HepG2 (cell line): ENCODE measurements around the gene RPL41. TPM values are rescaled to one million over a fixed set of nuclear protein-coding genes. Genes with fewer than 3 reads are reported as not detected.

Experiments used
- ASH2L ChIP-seq: fragments of 300-600, 200-600 bp; sonication (generic); IDR thresholded peaks from 2 replicates; pipeline ENCODE4 v1.7.0; 2017; ENCODE audit warnings: low read depth, mild to moderate bottlenecking, moderate library complexity, mixed read lengths, low read length; ENCODE audit not compliant: insufficient read length
- ATF7-NPFF ChIP-seq: sonication (generic); formaldehyde crosslinking; IDR thresholded peaks from 2 replicates; pipeline ENCODE4 v1.8.1; 2023; ENCODE audit warnings: mild to moderate bottlenecking, low read depth, missing genetic modification reagents, moderate library complexity
- ELF3 ChIP-seq: IDR thresholded peaks from 2 replicates; pipeline ENCODE4 v1.6.1; 2016; ENCODE audit warnings: missing genetic modification reagents, missing compliant biosample characterization
- FOXO4 ChIP-seq: sonication (generic); formaldehyde crosslinking; conservative IDR thresholded peaks from 2 replicates; pipeline ENCODE4 v1.8.1; 2023; ENCODE audit warnings: missing genetic modification reagents
- GZF1 ChIP-seq: sonication (generic); formaldehyde crosslinking; IDR thresholded peaks from 2 replicates; pipeline ENCODE4 v1.5.1; 2020; ENCODE audit warnings: mild to moderate bottlenecking, missing genetic modification reagents
- IRX3 ChIP-seq: sonication (generic); formaldehyde crosslinking; IDR thresholded peaks from 2 replicates; pipeline ENCODE4 v1.8.1; 2023; ENCODE audit warnings: mild to moderate bottlenecking, low read depth, missing genetic modification reagents, borderline replicate concordance
- MBNL3 ChIP-seq: fragments of 250-450 bp; sonication (Bioruptor Pico); conservative IDR thresholded peaks from 2 replicates; pipeline ENCODE4 v1.8.0; 2022; ENCODE audit warnings: mild to moderate bottlenecking, inconsistent platforms
- NAIF1 ChIP-seq: sonication (generic); formaldehyde crosslinking; IDR thresholded peaks from 2 replicates; pipeline ENCODE4 v1.5.0; 2020; ENCODE audit warnings: mild to moderate bottlenecking, missing genetic modification reagents, borderline replicate concordance
- NFKB2 ChIP-seq: sonication (generic); formaldehyde crosslinking; IDR thresholded peaks from 2 replicates; pipeline ENCODE4 v1.4.0; 2020; ENCODE audit warnings: missing genetic modification reagents, borderline replicate concordance
- NKX3-1 ChIP-seq: sonication (generic); formaldehyde crosslinking; IDR thresholded peaks from 2 replicates; pipeline ENCODE4 v1.5.0; 2020; ENCODE audit warnings: missing genetic modification reagents
- NR2C2 ChIP-seq: sonication (generic); formaldehyde crosslinking; IDR thresholded peaks from 2 replicates; pipeline ENCODE4 v1.4.0; 2020; ENCODE audit warnings: missing genetic modification reagents, mild to moderate bottlenecking, moderate library complexity, borderline replicate concordance
- PITX1 ChIP-seq: sonication (generic); formaldehyde crosslinking; IDR thresholded peaks from 2 replicates; pipeline ENCODE4 v1.5.1; 2020; ENCODE audit warnings: mild to moderate bottlenecking, missing genetic modification reagents
- POLR2AphosphoS2 ChIP-seq: IDR thresholded peaks from 2 replicates; pipeline ENCODE4 v1.6.1; 2011; ENCODE audit warnings: low read depth, low read length, improper control_type of control experiment
- SMAD3 ChIP-seq: sonication (generic); formaldehyde crosslinking; IDR thresholded peaks from 2 replicates; pipeline ENCODE4 v1.4.0; 2020; ENCODE audit warnings: missing genetic modification reagents
- SMARCC2 ChIP-seq: fragments of 450-650 bp; IDR thresholded peaks from 2 replicates; pipeline ENCODE4 v1.6.1; 2017; ENCODE audit warnings: antibody characterized with exemption, mild to moderate bottlenecking
- SOX6 ChIP-seq, 2 experiments: fragments of 450-650 bp in 1 of 2; sonication (generic) in 1 of 2; formaldehyde crosslinking in 1 of 2; IDR thresholded peaks; 2 replicates each; pipeline versions ENCODE4 v1.4.0 to v1.6.1; 2017 to 2020; ENCODE audit warnings: antibody characterized with exemption in 1 of 2, mild to moderate bottlenecking in 1 of 2, missing genetic modification reagents in 1 of 2
- SYNCRIP ChIP-seq: fragments of 200-400 bp; formaldehyde crosslinking; IDR thresholded peaks from 2 replicates; pipeline ENCODE4 v1.6.1; 2018; ENCODE audit warnings: mild to moderate bottlenecking, low read depth, low read length; ENCODE audit not compliant: insufficient read depth
- TFAP4 ChIP-seq: sonication (generic); IDR thresholded peaks from 2 replicates; pipeline ENCODE4 v1.6.1; 2016; ENCODE audit warnings: low read depth, borderline replicate concordance
- TMF1 ChIP-seq: sonication (generic); formaldehyde crosslinking; IDR thresholded peaks from 2 replicates; pipeline ENCODE4 v1.8.1; 2022; ENCODE audit warnings: low read depth, missing genetic modification reagents
- ZFY ChIP-seq: sonication (generic); formaldehyde crosslinking; IDR thresholded peaks from 2 replicates; pipeline ENCODE4 v1.4.0; 2020; ENCODE audit warnings: missing genetic modification reagents
- ZKSCAN1 ChIP-seq: fragments of 150-350 bp; IDR thresholded peaks from 2 replicates; pipeline ENCODE4 v1.6.1; 2014; ENCODE audit warnings: low read length
- ZNF468 ChIP-seq: sonication (generic); formaldehyde crosslinking; IDR thresholded peaks from 2 replicates; pipeline ENCODE4 v1.8.0; 2022; ENCODE audit warnings: mild to moderate bottlenecking, moderate library complexity, missing genetic modification reagents
- ZNF709 ChIP-seq: sonication (generic); formaldehyde crosslinking; IDR thresholded peaks from 2 replicates; pipeline ENCODE4 v1.5.0; 2020; ENCODE audit warnings: mild to moderate bottlenecking, missing genetic modification reagents
- ZNF747 ChIP-seq: sonication (generic); formaldehyde crosslinking; IDR thresholded peaks from 2 replicates; pipeline ENCODE4 v1.8.1; 2023; ENCODE audit warnings: missing genetic modification reagents, mild to moderate bottlenecking, borderline replicate concordance
- ZNF772 ChIP-seq: sonication (generic); formaldehyde crosslinking; IDR thresholded peaks from 2 replicates; pipeline ENCODE4 v1.5.0; 2020; ENCODE audit warnings: mild to moderate bottlenecking, missing genetic modification reagents
- ZNF788 ChIP-seq: sonication (generic); formaldehyde crosslinking; IDR thresholded peaks from 2 replicates; pipeline ENCODE4 v1.5.0; 2020; ENCODE audit warnings: mild to moderate bottlenecking, missing genetic modification reagents, borderline replicate concordance
- ZSCAN25 ChIP-seq: sonication (generic); formaldehyde crosslinking; IDR thresholded peaks from 2 replicates; pipeline ENCODE4 v1.8.0; 2022; ENCODE audit warnings: mild to moderate bottlenecking, missing genetic modification reagents
- polyA plus RNA-seq, 8 experiments: library from polyadenylated mRNA; depleted of rRNA in 3 of 8; stranded (reverse) in 7 of 8; unstranded in 1 of 8; fragments of >200 nt; fragmentation: Illumina TruSeq in 4 of 8; extraction: Trizol in 4 of 8; gene quantifications; 2 replicates each; pipeline versions ENCODE4 v1.2.1 to v1.2.3, GENCODE V29; 2011 to 2016; ENCODE audit warnings: low read depth in 4 of 8, missing spikeins in 1 of 8, mixed read lengths in 1 of 8; ENCODE audit not compliant: insufficient read depth in 1 of 8
- total RNA-seq, 5 experiments: library from RNA; depleted of rRNA; stranded (reverse); fragments of >200 nt; fragmentation: Illumina TruSeq; extraction: Trizol; gene quantifications; 2 replicates each; pipeline ENCODE4 v1.2.3, GENCODE V29; 2016; ENCODE audit warnings: low read depth in 1 of 5
- TF ChIP-seq, protein P1 (sequence below): sonication (generic); formaldehyde crosslinking; IDR thresholded peaks from 2 replicates; pipeline ENCODE4 v1.4.0; 2020; ENCODE audit warnings: mild to moderate bottlenecking, low read depth, missing genetic modification reagents

RPL41 gene
- total and polyA plus RNA-seq, 2 of the 13 experiments (the other 11 are each of a cell fraction or from before 2014, with no cell fraction given) = 4,012 to 7,670 TPM

GRCh38 chr12:56104109-56104814, 12.2 kb upstream of the RPL41 start, which contains the start of gene PA2G4 (continued):
- TF ChIP-seq ZNF709 (CRISPR knock-in tag) = peak; percentile 91
- TF ChIP-seq TMF1 (CRISPR knock-in tag) = peak; percentile 52; the same call in 1 of the 2 replicates
- 0 out of 2 replicates have a peak, but pooled peaks have one; percentile 25 for TF ChIP-seq IRX3 (CRISPR knock-in tag)
- TF ChIP-seq MBNL3 = no peak
- TF ChIP-seq ATF7-NPFF (CRISPR knock-in tag) = peak; percentile 89
- peak; percentile 79 for TF ChIP-seq ASH2L
- no peak; the same call in 1 of the 2 replicates for TF ChIP-seq ZKSCAN1
- TF ChIP-seq ZNF788 (CRISPR knock-in tag) = peak; percentile 99
- TF ChIP-seq ELF3 (CRISPR knock-in tag) = peak; percentile 92
- TF ChIP-seq NAIF1 (CRISPR knock-in tag) = no peak
- no peak; the same call in 1 of the 2 replicates for TF ChIP-seq NKX3-1 (CRISPR knock-in tag)
- TF ChIP-seq ZFY (CRISPR knock-in tag) = peak; percentile 98
- no peak for TF ChIP-seq SYNCRIP
- TF ChIP-seq FOXO4 (CRISPR knock-in tag) = 0 out of 2 replicates have a peak, but pooled peaks have one; percentile 94
- TF ChIP-seq SOX6 (IDR thresholded peaks at IDR 0.05) = no peak
- TF ChIP-seq SOX6 (CRISPR knock-in tag; IDR thresholded peaks at IDR 0.05) = peak; percentile 80
- peak; percentile 96 for TF ChIP-seq ZSCAN25 (CRISPR knock-in tag)
- TF ChIP-seq, protein P1, sequence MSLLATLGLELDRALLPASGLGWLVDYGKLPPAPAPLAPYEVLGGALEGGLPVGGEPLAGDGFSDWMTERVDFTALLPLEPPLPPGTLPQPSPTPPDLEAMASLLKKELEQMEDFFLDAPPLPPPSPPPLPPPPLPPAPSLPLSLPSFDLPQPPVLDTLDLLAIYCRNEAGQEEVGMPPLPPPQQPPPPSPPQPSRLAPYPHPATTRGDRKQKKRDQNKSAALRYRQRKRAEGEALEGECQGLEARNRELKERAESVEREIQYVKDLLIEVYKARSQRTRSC (CRISPR knock-in tag) = peak; percentile 52; the same call in 1 of the 2 replicates
- TF ChIP-seq GZF1 (CRISPR knock-in tag) = peak; percentile 40; the same call in 1 of the 2 replicates
- no peak for TF ChIP-seq SMARCC2
- peak; percentile 99 for TF ChIP-seq ZNF772 (CRISPR knock-in tag)
- peak; percentile 84; the same call in 1 of the 2 replicates for TF ChIP-seq POLR2AphosphoS2
- TF ChIP-seq SMAD3 (CRISPR knock-in tag) = peak; percentile 64; the same call in 1 of the 2 replicates
- TF ChIP-seq ZNF468 = no peak
- peak; percentile 99 for TF ChIP-seq ZNF747
- TF ChIP-seq NR2C2 (CRISPR knock-in tag) = peak; percentile 97
- peak; percentile 82; the same call in 1 of the 2 replicates for TF ChIP-seq NFKB2 (CRISPR knock-in tag)
- peak; percentile 40; the same call in 1 of the 2 replicates for TF ChIP-seq TFAP4
- peak; percentile 94 for TF ChIP-seq PITX1 (CRISPR knock-in tag)
